ENCODE results near the gene SLC29A1.
A peak's percentile ranks its signal among the peaks of the same experiment; 100 is the strongest.

SLC29A1 gene

DNA sequence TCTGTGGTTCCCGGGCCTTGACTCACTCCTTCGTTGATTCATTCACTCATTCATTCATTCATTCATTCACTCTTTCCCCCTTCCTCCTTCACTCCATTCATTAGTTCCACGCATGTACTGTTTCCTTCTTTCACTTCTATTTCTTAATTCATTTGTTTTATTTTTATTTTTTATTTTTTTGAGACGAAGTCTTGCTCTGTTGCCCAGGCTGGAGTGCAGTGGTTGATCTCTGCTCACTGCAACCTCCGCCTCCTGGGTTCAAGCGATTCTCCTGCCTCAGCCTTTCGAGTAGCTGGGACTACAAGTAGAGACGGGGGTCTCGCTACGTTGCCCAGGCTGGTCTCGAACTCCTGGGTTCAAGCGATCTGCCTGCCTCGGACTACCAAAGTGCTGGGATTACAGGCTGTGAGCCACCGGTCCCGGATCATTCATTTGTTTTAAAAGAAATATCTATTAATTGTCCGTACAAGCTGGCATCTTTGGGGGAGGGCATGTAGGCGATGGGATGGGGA is 42.4 kb downstream of the SLC29A1 start:
- no peak for DNase-seq

DNA sequence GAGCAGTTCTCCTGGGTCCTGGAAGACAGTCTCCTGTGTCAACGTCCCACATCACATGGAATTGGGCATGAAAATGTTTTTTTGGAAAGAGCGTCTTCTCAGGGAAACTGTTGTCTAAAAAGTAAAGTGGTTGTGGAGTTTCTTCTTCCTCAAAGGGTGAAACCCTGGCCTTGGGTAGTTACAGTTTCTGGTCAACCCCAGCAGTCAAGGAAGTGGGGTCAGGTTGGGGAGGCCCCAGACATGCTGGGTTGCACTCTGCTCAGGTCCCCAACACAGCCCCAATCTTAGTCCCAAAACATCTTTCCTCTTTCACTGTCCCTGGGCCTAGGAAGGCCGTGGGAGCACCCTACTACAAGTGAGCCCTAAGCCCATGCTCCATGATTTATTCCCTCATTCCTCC is 43.0 kb downstream of the SLC29A1 start:
- no peak for DNase-seq

DNA sequence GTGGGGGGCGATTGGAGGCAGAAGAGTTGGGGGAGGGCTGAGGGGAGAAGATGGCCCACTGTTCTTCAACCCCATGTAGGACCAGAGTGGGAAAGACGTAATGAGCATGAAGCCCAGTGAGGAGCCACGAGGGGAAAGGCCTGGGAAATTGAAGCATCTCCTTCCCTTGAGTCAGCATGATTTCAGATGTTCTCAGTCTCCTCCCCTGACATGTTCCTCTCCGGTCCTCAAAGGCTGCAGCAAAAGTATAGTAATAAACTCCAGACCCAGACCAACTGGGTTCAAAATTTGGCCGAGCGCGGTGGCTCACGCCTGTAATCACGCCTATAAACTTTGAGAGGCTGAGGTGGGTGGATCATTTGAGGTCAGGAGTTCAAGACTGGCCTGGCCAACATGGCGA is 43.9 kb downstream of the SLC29A1 start:
- no peak for DNase-seq

GRCh38 chr6:44268095-44268628 is 44.8 kb downstream of the SLC29A1 start:
- peak in 39 of 56 donors; percentile 8 to 80 (median 33) for DNase-seq

- DNase-seq = no peak
Measured at GRCh38 chr6:44269178-44269920, 46.0 kb downstream of the SLC29A1 start.

DNA sequence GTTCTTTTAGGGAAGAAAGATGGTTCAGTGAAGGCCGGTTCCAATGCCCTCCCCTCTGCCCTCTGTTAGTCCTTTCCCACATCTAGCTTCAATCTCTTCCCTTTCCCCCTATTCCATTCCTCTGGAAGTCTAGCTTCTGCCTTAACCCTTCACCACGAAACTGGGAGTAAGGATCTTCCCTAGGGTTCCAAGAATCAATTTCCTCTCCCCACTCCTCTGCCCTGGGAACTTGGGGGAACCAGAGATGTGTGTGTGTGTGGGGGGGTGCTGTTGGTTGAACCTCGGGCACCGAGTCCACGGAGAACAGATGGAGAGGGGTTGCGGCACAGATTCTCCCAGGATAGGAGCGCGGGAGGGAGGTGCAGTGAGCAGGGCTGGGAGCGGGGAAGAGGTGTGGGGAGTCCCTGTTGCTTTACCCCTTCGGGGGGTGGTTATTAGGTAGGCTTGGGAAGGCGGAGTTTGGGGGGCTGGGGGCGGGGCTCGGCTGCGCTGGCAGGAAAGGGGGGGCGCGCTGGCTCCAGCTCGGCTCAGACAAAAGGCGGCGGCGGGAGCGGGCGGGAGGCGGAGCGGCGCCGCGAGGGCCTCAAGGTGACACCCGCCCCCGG is 46.6 kb downstream of the SLC29A1 start, which contains the start of gene TMEM151B:
Gene TMEM151B (plus strand): TSS at position 530 of the 605 bp plus-strand sequence. CDS start 293 bp downstream, outside the sequence.
- peak in 25 of 56 donors; percentile 13 to 68 (median 31) for DNase-seq

DNA sequence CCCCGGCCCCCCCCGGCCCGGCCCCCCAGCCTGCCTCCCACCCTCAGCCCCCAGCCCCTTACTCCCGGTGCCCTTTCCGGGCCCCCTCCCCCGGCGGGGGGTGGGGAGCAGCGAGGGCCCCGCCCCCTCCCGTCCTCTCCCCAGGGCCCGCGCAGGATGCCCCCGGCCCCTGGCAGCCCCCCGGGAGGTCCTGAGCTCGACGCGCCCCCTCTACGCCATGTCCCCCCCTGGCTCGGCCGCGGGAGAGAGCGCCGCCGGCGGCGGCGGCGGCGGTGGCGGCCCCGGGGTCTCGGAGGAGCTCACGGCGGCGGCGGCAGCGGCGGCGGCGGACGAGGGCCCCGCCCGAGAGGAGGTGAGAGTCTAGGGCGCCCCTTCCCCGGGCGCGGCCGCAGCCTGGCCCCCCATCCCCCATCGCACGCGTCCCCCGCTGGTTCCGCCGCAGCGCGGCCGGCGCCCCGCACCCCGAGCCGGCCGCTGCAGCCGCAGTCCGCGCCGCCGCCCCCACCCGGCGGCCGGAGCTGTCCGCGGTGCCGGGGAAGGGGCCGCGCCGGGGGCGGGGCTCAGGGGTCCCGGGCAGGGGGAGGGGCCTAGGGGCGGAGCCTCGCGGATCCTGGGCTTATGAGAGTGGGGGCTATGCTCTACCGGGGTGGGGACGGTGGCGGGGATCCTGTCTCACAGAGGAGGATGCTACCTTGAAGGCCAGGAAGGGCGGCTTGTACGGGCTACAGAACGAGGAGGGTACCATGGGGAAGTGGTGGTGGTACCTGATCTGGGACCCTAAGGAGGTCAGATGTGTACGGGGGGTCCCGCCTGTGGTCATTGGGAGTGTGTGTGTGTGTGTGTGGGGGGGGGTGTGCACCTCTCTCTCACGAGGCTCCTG is 47.4 kb downstream of the SLC29A1 start:
- DNase-seq = peak in 3 of 56 donors; percentile 11 to 64 (median 27)

- DNase-seq = no peak
Measured at GRCh38 chr6:44271406-44271723, 48.0 kb downstream of the SLC29A1 start.

- no peak for DNase-seq
Measured at GRCh38 chr6:44271914-44272313, 48.5 kb downstream of the SLC29A1 start.

DNA sequence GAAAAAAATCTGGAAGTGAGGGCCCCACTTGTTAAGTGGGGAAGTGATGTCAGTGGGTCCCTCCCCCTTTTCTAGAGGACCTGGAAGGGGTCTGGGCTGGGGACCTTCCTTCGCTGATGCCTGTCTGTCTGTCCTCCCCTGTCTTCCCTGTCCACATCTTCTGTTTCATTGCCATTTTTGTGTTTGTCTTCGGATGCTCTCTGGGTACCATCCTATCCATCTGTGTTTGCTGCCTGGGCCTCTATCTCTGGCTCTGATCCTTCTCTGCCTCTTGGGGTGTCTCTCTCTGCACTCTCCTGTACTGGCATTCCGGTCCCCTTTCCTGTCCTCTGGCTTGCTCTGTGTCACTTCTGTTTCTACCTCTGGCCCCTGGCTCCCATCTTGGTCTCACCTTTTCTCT is 49.1 kb downstream of the SLC29A1 start:
- DNase-seq = no peak

GRCh38 chr6:44272999-44273566 is 49.7 kb downstream of the SLC29A1 start:
- DNase-seq = no peak

DNA sequence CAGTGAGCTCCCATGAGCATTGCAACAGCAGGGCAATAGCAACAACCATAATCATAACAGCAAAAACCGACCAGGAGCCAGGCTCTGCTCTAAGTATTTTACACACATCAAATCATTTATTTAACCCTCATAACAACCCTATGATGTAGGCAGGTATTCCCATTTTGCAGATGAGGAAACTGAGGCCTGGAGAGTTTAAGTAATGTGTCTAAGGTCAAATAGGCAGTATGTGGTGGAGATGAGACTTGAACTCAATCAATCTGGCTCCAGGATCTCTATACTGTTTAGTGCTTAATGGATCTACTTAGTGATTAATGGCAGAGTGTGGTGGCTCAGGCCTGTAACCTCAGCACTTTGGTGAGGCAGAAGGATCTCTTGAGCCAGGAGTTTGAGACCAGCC is 50.2 kb downstream of the SLC29A1 start:
- no peak for DNase-seq

DNA sequence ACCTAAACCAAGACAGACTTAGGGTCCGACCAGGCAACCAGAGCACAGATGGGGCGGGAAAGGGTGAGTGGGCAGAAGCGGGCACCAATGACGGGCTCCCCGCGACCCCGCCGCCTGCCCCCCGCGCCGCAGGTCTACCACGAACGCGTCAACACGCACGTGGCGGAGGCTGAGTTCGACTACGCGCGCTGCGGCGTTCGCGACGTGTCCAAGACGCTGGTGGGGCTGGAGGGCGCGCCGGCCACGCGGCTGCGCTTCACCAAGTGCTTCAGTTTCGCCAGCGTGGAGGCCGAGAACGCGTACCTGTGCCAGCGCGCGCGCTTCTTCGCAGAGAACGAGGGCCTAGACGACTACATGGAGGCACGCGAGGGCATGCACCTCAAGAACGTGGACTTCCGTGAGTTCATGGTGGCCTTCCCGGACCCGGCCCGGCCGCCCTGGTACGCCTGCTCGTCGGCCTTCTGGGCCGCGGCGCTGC is 51.9 kb downstream of the SLC29A1 start:
- DNase-seq = no peak

GRCh38 chr6:44275749-44276648 is 52.6 kb downstream of the SLC29A1 start:
- no peak for DNase-seq

DNA sequence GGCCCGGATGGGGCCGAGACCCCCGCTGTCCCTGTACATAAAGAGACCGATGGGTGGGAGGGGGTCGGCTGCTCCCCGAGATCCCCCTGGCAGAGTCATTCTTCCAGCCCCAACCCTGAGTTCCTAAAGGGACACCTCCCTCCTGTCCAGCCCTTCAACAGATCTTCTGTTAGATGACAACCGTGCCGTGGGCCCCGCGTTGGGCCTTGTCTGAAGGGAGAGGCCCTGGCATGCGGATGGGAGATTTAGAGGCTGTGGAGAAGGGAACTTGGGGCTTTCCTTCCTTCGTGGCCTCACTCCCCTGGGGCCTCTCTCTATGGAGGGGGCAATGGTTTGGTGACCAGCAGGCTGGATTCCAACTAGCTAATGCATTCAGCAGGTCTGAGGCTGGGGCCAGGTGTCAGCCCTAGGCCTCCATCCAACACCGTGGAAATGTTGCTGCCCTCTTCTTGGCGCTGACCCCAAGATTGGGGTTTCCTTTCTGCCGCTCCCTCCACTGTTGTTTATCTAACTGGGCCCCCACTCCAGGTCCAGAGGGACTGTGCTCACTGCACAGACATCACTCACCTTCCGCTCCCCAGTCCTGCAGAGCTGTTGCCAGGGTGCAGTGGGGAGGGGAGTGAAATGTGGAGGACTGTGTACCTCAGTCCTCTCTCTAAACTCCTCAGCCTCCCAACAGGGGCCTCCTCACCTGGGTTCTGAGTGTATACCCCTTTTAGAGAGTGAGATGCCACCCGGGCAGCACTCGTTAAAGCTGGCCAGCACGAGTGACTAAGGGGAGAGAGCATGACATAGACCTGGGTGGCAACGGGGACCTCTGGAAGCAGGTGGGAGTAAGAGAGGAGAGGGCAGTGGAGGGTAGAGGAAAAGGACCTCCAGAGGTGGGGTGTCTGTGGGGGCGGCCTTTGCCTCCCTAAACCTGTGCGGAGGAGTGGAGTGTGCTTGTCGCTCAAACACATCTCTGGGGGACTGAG is 53.6 kb downstream of the SLC29A1 start:
- DNase-seq = no peak

GRCh38 chr6:44277763-44278162 is 54.4 kb downstream of the SLC29A1 start:
- DNase-seq = no peak

DNA sequence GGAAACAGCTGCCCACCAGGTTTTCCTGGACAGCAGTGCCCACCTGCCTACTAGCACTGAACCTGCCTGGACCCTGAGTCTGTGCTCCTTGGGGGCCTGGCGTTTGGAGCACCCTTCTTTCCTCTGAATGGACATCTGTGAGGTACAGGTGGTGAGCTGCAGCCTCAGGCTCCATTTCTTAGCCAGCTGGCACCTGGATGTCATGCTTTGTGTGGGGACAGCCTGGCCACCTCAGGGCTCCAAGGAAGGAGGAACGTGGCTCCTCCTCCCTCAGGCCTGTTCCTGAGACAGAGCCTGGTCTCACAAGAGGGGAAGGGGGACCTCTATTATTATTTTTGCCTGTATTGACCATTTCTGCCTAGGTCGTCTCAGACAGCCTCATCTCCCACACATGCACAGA is 54.9 kb downstream of the SLC29A1 start:
- no peak for DNase-seq

GRCh38 chr6:44278774-44279697 is 55.6 kb downstream of the SLC29A1 start:
- DNase-seq = peak in 23 of 56 donors; percentile 3 to 69 (median 28)
